WTC11 (cell line): ENCODE measurements around the gene S100P. TPM values are rescaled to one million over a fixed set of nuclear protein-coding genes. Genes with fewer than 3 reads are reported as not detected.
"Not testable (repeated sequence)": the region's sequence is repeated elsewhere in the genome, so short reads cannot be mapped to it uniquely, and the experiment has no call there.

Experiments
- ATAC-seq: fragments of 200-7000 bp; cut with Tn5 transposase; 2 replicates; pipeline ENCODE4 v1.10.0; 2021; ENCODE audit warnings: mild to moderate bottlenecking, moderate library complexity
- CTCF ChIA-PET: fragments of 300-600 bp; sonication (Branson Sonifier 250); formaldehyde crosslinking; loops from one replicate; lab custom pipeline; 2021; ENCODE audit warnings: antibody characterized with exemption; lab: Charles Lee
- POLR2A ChIA-PET: fragments of 350-600 bp; sonication (Branson Sonifier 250); formaldehyde crosslinking; loops from one replicate; lab custom pipeline; 2021; ENCODE audit warnings: antibody characterized with exemption; lab: Charles Lee
- DNase-seq: peaks from one replicate; pipeline ENCODE4 v3.0.0; 2021; ENCODE audit warnings: low spot score
- H3K27ac Mint-ChIP-seq: 2 replicates; pipeline ENCODE4 v1.8.0; 2021; ENCODE audit warnings: mixed read lengths
- H3K27me3 Mint-ChIP-seq: 2 replicates; pipeline ENCODE4 v1.8.0; 2021; ENCODE audit warnings: low read depth, mild to moderate bottlenecking, moderate library complexity, mixed read lengths
- H3K36me3 Mint-ChIP-seq: 2 replicates; pipeline ENCODE4 v1.8.0; 2021; ENCODE audit warnings: mixed read lengths
- H3K4me1 Mint-ChIP-seq: 2 replicates; pipeline ENCODE4 v1.8.0; 2022; ENCODE audit warnings: mixed read lengths
- H3K4me3 Mint-ChIP-seq: 2 replicates; pipeline ENCODE4 v1.8.0; 2021; ENCODE audit warnings: mild to moderate bottlenecking, moderate library complexity, mixed read lengths
- H3K9me3 Mint-ChIP-seq: 2 replicates; pipeline ENCODE4 v1.8.0; 2021; ENCODE audit warnings: mixed read lengths
- ATF1 ChIP-seq: sonication (generic); formaldehyde crosslinking; IDR thresholded peaks from 2 replicates; pipeline ENCODE4 v1.8.1; 2023; ENCODE audit warnings: mild to moderate bottlenecking, moderate library complexity, missing genetic modification reagents
- CREB1 ChIP-seq: sonication (generic); formaldehyde crosslinking; IDR thresholded peaks from 2 replicates; pipeline ENCODE4 v1.8.0; 2023; ENCODE audit warnings: mild to moderate bottlenecking, missing genetic modification reagents
- FOXP1 ChIP-seq: sonication (generic); formaldehyde crosslinking; IDR thresholded peaks from 2 replicates; pipeline ENCODE4 v1.8.0; 2022; ENCODE audit warnings: missing genetic modification reagents, mild to moderate bottlenecking, moderate library complexity, borderline replicate concordance
- JAZF1 ChIP-seq: fragments of 250-450 bp; sonication (Bioruptor Pico); IDR thresholded peaks from 2 replicates; pipeline ENCODE4 v1.9.0; 2021; ENCODE audit warnings: moderate library complexity, mild to moderate bottlenecking, inconsistent platforms
- NR3C1 ChIP-seq: sonication (generic); formaldehyde crosslinking; conservative IDR thresholded peaks from 2 replicates; pipeline ENCODE4 v1.8.1; 2023; ENCODE audit warnings: low read depth, mild to moderate bottlenecking, missing genetic modification reagents
- SMAD4 ChIP-seq: sonication (generic); formaldehyde crosslinking; IDR thresholded peaks from 2 replicates; pipeline ENCODE4 v1.8.0; 2022; ENCODE audit warnings: mild to moderate bottlenecking, missing genetic modification reagents
- ZNF121 ChIP-seq: sonication (generic); formaldehyde crosslinking; IDR thresholded peaks from 2 replicates; pipeline ENCODE4 v1.8.0; 2023; ENCODE audit warnings: missing genetic modification reagents
- ZNF416 ChIP-seq: fragments of 250-450 bp; sonication (Bioruptor Pico); IDR thresholded peaks from 2 replicates; pipeline ENCODE4 v1.9.0; 2021; ENCODE audit warnings: mild to moderate bottlenecking, inconsistent platforms
- total RNA-seq: library from RNA; stranded (reverse); gene quantifications from 3 replicates; pipeline ENCODE4 v1.2.3, GENCODE V29; 2021
- TF ChIP-seq, protein P1 (sequence below): sonication (generic); formaldehyde crosslinking; IDR thresholded peaks from 2 replicates; pipeline ENCODE4 v1.8.1; 2023; ENCODE audit warnings: mild to moderate bottlenecking, missing genetic modification reagents, moderate library complexity
- TF ChIP-seq, protein P2 (sequence below): sonication (generic); formaldehyde crosslinking; IDR thresholded peaks from 2 replicates; pipeline ENCODE4 v1.8.1; 2022; ENCODE audit warnings: missing genetic modification reagents, borderline replicate concordance
- TF ChIP-seq, protein P3 (sequence below): sonication (generic); formaldehyde crosslinking; IDR thresholded peaks from 2 replicates; pipeline ENCODE4 v1.8.1; 2023; ENCODE audit warnings: mild to moderate bottlenecking, moderate library complexity, missing genetic modification reagents
- TF ChIP-seq, protein P4 (sequence below): fragments of 250-450 bp; sonication (Bioruptor Pico); IDR thresholded peaks from 2 replicates; pipeline ENCODE4 v1.9.0; 2021; ENCODE audit warnings: mild to moderate bottlenecking

The S100P gene
- total RNA-seq, 1 experiment from 2014 or later, result not detected

DNA sequence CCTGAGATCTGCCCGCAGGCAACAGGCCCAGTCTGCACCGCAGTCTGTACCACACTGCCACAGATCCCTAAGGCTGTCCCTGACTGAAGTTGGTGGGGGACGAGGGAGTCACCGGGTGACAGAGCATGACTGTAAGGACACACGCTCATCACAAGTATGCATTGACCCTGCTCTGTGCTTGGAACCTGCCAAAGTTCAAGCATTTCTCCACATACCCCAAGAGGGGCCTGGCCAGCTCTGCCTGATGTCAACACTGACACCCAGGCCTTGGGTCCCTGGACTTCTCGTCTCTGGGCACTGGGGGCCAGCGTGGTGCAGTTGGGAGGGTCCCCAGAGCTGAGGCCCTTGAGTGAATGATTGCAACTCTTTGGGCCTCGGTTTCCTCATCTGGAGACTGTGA is 30.2 kb downstream of the S100P start:
- Mint-ChIP-seq H3K36me3 (no peaks in the 10 kb centered on the region), H3K27ac (no peak overlapping the region)
- TF ChIP-seq JAZF1, result no peak
- TF ChIP-seq, all 79 proteins: peak for 0
- no peaks in the 10 kb centered on the region; the same call in 1 of the 2 replicates for H3K27me3 Mint-ChIP-seq
- peaks cover 11% of the 10 kb centered on the region for H3K4me1 Mint-ChIP-seq
- ChIA-PET CTCF (interaction anchor here (1.1 to 9.7 kb wide), 2 partner anchors 22 to 150 kb away, joined by 3 to 94 read pairs; no protein-coding TSS in a partner anchor), POLR2A (no interaction called here)
- ATAC-seq (no peak), DNase-seq (no peak)
- H3K4me3 Mint-ChIP-seq, result no peak overlapping the region
- H3K9me3 Mint-ChIP-seq, result no peaks in the 10 kb centered on the region

DNA sequence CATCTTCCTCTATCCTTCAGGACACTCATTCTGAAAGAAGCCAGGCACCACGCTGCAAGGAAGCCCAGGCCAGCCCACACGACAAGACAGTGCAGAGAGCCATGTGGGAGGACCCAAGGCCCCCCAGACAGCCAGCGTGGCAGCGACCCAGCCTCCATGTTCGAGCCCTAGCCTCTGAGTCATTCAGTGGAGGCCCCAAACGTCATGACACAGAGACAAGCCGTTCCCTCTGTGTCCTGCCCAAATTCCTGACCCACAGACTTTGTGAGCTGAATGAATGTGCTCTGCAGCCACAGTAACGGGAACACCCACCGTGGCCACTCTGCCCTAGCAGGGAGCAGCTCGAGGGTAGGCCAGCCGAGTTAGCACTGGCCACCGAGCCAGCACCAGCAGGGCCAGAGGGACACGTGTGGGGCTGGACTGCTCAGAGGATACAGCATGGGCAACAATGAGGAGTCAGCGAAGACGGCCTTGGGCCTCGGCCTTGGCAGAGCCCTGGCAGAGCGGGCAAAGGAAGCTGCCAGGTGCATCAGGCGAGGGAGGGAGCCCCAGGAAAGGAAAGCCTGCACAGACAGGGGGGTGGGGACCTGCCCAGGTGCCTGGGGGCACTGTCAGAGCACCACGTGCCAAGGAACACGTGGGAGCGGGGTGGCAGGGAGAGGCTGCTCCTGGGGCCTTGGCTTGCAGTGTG is 30.9 kb downstream of the S100P start:
- Mint-ChIP-seq H3K9me3 (no peaks in the 10 kb centered on the region), H3K4me1 (peaks cover 11% of the 10 kb centered on the region), H3K27ac (no peak overlapping the region)
- CTCF ChIA-PET, result interaction anchor here (0.6 to 9.7 kb wide), 2 partner anchors 60 to 149 kb away, joined by 8 to 94 read pairs; no protein-coding TSS in a partner anchor
- TF ChIP-seq NR3C1 (CRISPR knock-in tag) (no peak), SMAD4 (CRISPR knock-in tag) (no peak), ZNF121 (CRISPR knock-in tag) (no peak), ZNF416 (CRISPR knock-in tag) (no peak), ATF1 (no peak), CREB1 (CRISPR knock-in tag) (no peak), FOXP1 (CRISPR knock-in tag) (no peak)
- TF ChIP-seq, protein P1, sequence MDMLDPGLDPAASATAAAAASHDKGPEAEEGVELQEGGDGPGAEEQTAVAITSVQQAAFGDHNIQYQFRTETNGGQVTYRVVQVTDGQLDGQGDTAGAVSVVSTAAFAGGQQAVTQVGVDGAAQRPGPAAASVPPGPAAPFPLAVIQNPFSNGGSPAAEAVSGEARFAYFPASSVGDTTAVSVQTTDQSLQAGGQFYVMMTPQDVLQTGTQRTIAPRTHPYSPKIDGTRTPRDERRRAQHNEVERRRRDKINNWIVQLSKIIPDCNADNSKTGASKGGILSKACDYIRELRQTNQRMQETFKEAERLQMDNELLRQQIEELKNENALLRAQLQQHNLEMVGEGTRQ (CRISPR knock-in tag), result no peak
- TF ChIP-seq, protein P2, sequence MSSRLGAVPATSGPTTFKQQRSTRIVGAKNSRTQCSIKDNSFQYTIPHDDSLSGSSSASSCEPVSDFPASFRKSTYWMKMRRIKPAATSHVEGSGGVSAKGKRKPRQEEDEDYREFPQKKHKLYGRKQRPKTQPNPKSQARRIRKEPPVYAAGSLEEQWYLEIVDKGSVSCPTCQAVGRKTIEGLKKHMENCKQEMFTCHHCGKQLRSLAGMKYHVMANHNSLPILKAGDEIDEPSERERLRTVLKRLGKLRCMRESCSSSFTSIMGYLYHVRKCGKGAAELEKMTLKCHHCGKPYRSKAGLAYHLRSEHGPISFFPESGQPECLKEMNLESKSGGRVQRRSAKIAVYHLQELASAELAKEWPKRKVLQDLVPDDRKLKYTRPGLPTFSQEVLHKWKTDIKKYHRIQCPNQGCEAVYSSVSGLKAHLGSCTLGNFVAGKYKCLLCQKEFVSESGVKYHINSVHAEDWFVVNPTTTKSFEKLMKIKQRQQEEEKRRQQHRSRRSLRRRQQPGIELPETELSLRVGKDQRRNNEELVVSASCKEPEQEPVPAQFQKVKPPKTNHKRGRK (CRISPR knock-in tag), result no peak
- TF ChIP-seq, protein P3, sequence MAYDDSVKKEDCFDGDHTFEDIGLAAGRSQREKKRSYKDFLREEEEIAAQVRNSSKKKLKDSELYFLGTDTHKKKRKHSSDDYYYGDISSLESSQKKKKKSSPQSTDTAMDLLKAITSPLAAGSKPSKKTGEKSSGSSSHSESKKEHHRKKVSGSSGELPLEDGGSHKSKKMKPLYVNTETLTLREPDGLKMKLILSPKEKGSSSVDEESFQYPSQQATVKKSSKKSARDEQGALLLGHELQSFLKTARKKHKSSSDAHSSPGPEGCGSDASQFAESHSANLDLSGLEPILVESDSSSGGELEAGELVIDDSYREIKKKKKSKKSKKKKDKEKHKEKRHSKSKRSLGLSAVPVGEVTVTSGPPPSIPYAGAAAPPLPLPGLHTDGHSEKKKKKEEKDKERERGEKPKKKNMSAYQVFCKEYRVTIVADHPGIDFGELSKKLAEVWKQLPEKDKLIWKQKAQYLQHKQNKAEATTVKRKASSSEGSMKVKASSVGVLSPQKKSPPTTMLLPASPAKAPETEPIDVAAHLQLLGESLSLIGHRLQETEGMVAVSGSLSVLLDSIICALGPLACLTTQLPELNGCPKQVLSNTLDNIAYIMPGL (CRISPR knock-in tag), result no peak
- TF ChIP-seq, protein P4, sequence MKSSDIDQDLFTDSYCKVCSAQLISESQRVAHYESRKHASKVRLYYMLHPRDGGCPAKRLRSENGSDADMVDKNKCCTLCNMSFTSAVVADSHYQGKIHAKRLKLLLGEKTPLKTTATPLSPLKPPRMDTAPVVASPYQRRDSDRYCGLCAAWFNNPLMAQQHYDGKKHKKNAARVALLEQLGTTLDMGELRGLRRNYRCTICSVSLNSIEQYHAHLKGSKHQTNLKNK (CRISPR knock-in tag), result no peak
- TF ChIP-seq, all 79 proteins: peak for 0
- H3K27me3 Mint-ChIP-seq, result no peaks in the 10 kb centered on the region; the same call in 1 of the 2 replicates
- H3K4me3 Mint-ChIP-seq, result no peak overlapping the region
- DNase-seq (no peak), ATAC-seq (no peak)
- no peaks in the 10 kb centered on the region for H3K36me3 Mint-ChIP-seq
- POLR2A ChIA-PET, result no interaction called here

DNA sequence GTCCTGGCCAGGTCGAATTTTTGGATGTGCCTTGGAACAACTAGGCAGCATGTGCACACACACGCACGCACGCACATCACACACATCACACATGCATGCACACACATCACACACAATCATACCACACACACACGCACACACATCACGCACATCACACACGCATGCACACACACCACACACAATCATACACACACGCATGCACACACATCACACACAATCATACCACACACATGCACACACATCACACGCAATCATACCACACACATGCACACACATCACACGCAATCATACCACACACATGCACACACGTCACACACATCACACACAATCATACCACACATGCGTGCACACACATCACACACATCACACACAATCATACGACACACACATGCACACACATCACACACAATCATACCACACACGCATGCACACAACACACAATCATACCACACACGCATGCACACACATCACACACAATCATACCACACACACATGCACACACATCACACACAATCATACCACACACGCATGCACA is 31.8 kb downstream of the S100P start:
- H3K27me3 Mint-ChIP-seq, H3K9me3 Mint-ChIP-seq, H3K27ac Mint-ChIP-seq, DNase-seq, POLR2A ChIA-PET, ATAC-seq, H3K4me3 Mint-ChIP-seq, H3K36me3 Mint-ChIP-seq: not testable (repeated sequence)
- CTCF ChIA-PET, result interaction anchor here (9.7 kb wide), 1 partner anchor 148 kb away, joined by 94 read pairs; no protein-coding TSS in a partner anchor
- peaks cover 11% of the 10 kb centered on the region for H3K4me1 Mint-ChIP-seq
